ENCODE measurements around the gene GGA3. TPM values are rescaled to one million over a fixed set of nuclear protein-coding genes. Genes with fewer than 3 reads are reported as not detected.

GGA3 gene
- total and polyA plus RNA-seq, 4 donors = 4.6 to 17.3 (median 9.2) TPM

- TF ChIP-seq ZBTB33 (IDR thresholded peaks at IDR 0.05) (no peak), CTCF (IDR thresholded peaks at IDR 0.05; ENCODE audit: low read depth, low read length, missing input control) (no peak), HNF4A (conservative IDR thresholded peaks at IDR 0.05) (peak in 1 of 2 donors; percentile 77), FOXA1 (IDR thresholded peaks at IDR 0.05) (no peak), HNF4G (IDR thresholded peaks at IDR 0.05) (no peak), RXRA (IDR thresholded peaks at IDR 0.05) (peak in 1 of 2 donors; percentile 19), RAD21 (IDR thresholded peaks at IDR 0.05) (peak in 1 of 2 donors; percentile 12), TAF1 (conservative IDR thresholded peaks at IDR 0.05) (no peak), SP1 (IDR thresholded peaks at IDR 0.05) (no peak), MAX (IDR thresholded peaks at IDR 0.05) (no peak), REST (IDR thresholded peaks at IDR 0.05) (no peak), GABPA (IDR thresholded peaks at IDR 0.05 in 1 of 2, conservative IDR thresholded peaks at IDR 0.05 in 1 of 2) (no peak), FOXA2 (IDR thresholded peaks at IDR 0.05) (no peak), EGR1 (IDR thresholded peaks at IDR 0.05; ENCODE audit: low read depth in 2 of 2) (no peak), ATF3 (IDR thresholded peaks at IDR 0.05) (no peak), YY1 (IDR thresholded peaks at IDR 0.05) (no peak)
- 94% methylated on average over 6 of the region's 6 CpGs for WGBS
- H3K4me1 ChIP-seq (ENCODE audit: control insufficient read depth in 4 of 4, insufficient read depth in 4 of 4, low read length in 3 of 4) = peaks cover 0 to 7% (median 4%) of the 10 kb centered on the region in 4 donors
Measured at GRCh38 chr17:75199886-75200618, 61.4 kb downstream of the GGA3 start.

More at GRCh38 chr17:75199886-75200618, 61.4 kb downstream of the GGA3 start:
- Histone ChIP-seq H3K27me3 (ENCODE audit: control insufficient read depth in 4 of 4, insufficient read depth in 4 of 4, low read length in 3 of 4) (no peaks in the 10 kb centered on the region), H3K36me3 (ENCODE audit: control insufficient read depth in 4 of 4, insufficient read depth in 3 of 4, low read depth in 1 of 4, low read length in 3 of 4) (no peaks in the 10 kb centered on the region), H3K27ac (ENCODE audit: low read depth in 1 of 2, low read length in 2 of 2) (no peak overlapping the region), H3K4me3 (ENCODE audit: low read depth in 1 of 3, low read length in 3 of 3) (no peak overlapping the region), H3K9ac (ENCODE audit: low read depth in 1 of 2, low read length in 2 of 2) (no peak overlapping the region), H3K9me3 (ENCODE audit: control insufficient read depth in 4 of 4, low read length in 3 of 4) (no peaks in the 10 kb centered on the region)
- no peak for DNase-seq (ENCODE audit: low spot score)

Measured in liver (tissue), 9 donors.